CD8-positive, alpha-beta memory T cell (primary cell): ENCODE data around the gene RELN. TPM values are rescaled to one million over a fixed set of nuclear protein-coding genes. Genes with fewer than 3 reads are reported as not detected.
"Not testable (repeated sequence)": the region's sequence is repeated elsewhere in the genome, so short reads cannot be mapped to it uniquely, and the experiment has no call there.

Experiments
- CTCF ChIA-PET: fragments of 350-600 bp; sonication (Branson Sonifier 250); formaldehyde crosslinking; loops from one replicate; lab custom pipeline; 2021; ENCODE audit warnings: antibody characterized with exemption; lab: Charles Lee
- POLR2A ChIA-PET: fragments of 350-600 bp; sonication (Branson Sonifier 250); formaldehyde crosslinking; loops from one replicate; lab custom pipeline; 2021; ENCODE audit warnings: antibody characterized with exemption; lab: Charles Lee
- DNase-seq, 5 donors: peaks; one replicate each; pipeline versions ENCODE4 v3.0.0 to v3.0.0-alpha.2; 2020 to 2022; ENCODE audit warnings: mixed read lengths in 1 of 5
- H3K27ac ChIP-seq: one replicate; pipeline ENCODE4 v1.7.0; 2013; ENCODE audit warnings: low read depth, mild to moderate bottlenecking, low read length, moderate library complexity
- H3K27me3 ChIP-seq: 2 replicates; pipeline ENCODE4 v1.7.0; 2013; ENCODE audit warnings: low read length, mild to moderate bottlenecking; ENCODE audit not compliant: insufficient read depth, poor library complexity, severe bottlenecking
- H3K36me3 ChIP-seq: 2 replicates; pipeline ENCODE4 v1.7.0; 2013; ENCODE audit warnings: mild to moderate bottlenecking, low read length, moderate library complexity; ENCODE audit not compliant: insufficient read depth
- H3K4me1 ChIP-seq: 2 replicates; pipeline ENCODE4 v1.7.0; 2013; ENCODE audit warnings: mild to moderate bottlenecking, low read length, moderate library complexity; ENCODE audit not compliant: insufficient read depth
- H3K4me3 ChIP-seq: 2 replicates; pipeline ENCODE4 v1.7.0; 2013; ENCODE audit warnings: mild to moderate bottlenecking, low read length
- H3K9me3 ChIP-seq: 2 replicates; pipeline ENCODE4 v1.7.0; 2013; ENCODE audit warnings: mild to moderate bottlenecking, low read length
- H3K27ac Mint-ChIP-seq, 8 donors: one replicate each; pipeline ENCODE4 v1.8.0; 2020 to 2021; ENCODE audit warnings: mixed read lengths in 8 of 8, mild to moderate bottlenecking in 6 of 8, inconsistent platforms in 3 of 8, moderate library complexity in 3 of 8
- H3K27me3 Mint-ChIP-seq, 2 donors: one replicate each; pipeline ENCODE4 v1.8.0; 2020 to 2021; ENCODE audit warnings: mixed read lengths in 2 of 2, mild to moderate bottlenecking in 1 of 2, moderate library complexity in 1 of 2
- H3K36me3 Mint-ChIP-seq, 3 donors: one replicate each; pipeline ENCODE4 v1.8.0; 2020 to 2021; ENCODE audit warnings: mixed read lengths in 3 of 3, inconsistent platforms in 1 of 3, mild to moderate bottlenecking in 1 of 3
- H3K4me1 Mint-ChIP-seq, 3 donors: one replicate each; pipeline ENCODE4 v1.8.0; 2020 to 2021; ENCODE audit warnings: mixed read lengths in 3 of 3, inconsistent platforms in 1 of 3, mild to moderate bottlenecking in 1 of 3
- H3K4me3 Mint-ChIP-seq, 7 donors: one replicate each; pipeline ENCODE4 v1.8.0; 2020 to 2021; ENCODE audit warnings: mixed read lengths in 7 of 7, mild to moderate bottlenecking in 6 of 7, moderate library complexity in 4 of 7, inconsistent platforms in 2 of 7
- H3K9me3 Mint-ChIP-seq, 5 donors: one replicate each; pipeline ENCODE4 v1.8.0; 2020 to 2022; ENCODE audit warnings: mixed read lengths in 5 of 5, mild to moderate bottlenecking in 3 of 5, moderate library complexity in 2 of 5, inconsistent platforms in 1 of 5
- polyA plus RNA-seq: library from polyadenylated mRNA; unstranded; fragments of 300-500 nt; fragmentation: Illumina TruSeq; gene quantifications from one replicate; pipeline ENCODE4 v1.2.3, GENCODE V29; 2021
- total RNA-seq, 2 experiments: library from RNA; stranded (reverse); gene quantifications; one replicate each; pipeline ENCODE4 v1.2.3, GENCODE V29; 2021

The RELN gene
- total and polyA plus RNA-seq, 3 experiments from 2014 or later: not detected

- H3K27ac ChIP-seq, H3K4me3 Mint-ChIP-seq, H3K9me3 ChIP-seq, H3K27me3 ChIP-seq, CTCF ChIA-PET, H3K9me3 Mint-ChIP-seq, H3K4me1 ChIP-seq, POLR2A ChIA-PET, DNase-seq, H3K4me3 ChIP-seq, H3K36me3 Mint-ChIP-seq, H3K36me3 ChIP-seq, H3K4me1 Mint-ChIP-seq: not testable (repeated sequence)
- peak overlapping the region in 1 of 8 donors; percentile 3 for H3K27ac Mint-ChIP-seq
- H3K27me3 Mint-ChIP-seq: peaks cover 11 to 44% of the 10 kb centered on the region in 2 donors
Measured at GRCh38 chr7:103486873-103487272, 502.6 kb downstream of the RELN start.

- Histone ChIP-seq H3K27ac (no peak overlapping the region), H3K4me1 (no peaks in the 10 kb centered on the region), H3K36me3 (no peaks in the 10 kb centered on the region), H3K4me3 (no peak overlapping the region), H3K9me3 (no peaks in the 10 kb centered on the region), H3K27me3 (no peaks in the 10 kb centered on the region)
- Mint-ChIP-seq H3K4me3 (no peak overlapping the region), H3K27me3 (peaks cover 12 to 48% of the 10 kb centered on the region in 2 donors), H3K9me3 (no peaks in the 10 kb centered on the region), H3K4me1 (no peaks in the 10 kb centered on the region), H3K27ac (no peak overlapping the region), H3K36me3 (no peaks in the 10 kb centered on the region)
- ChIA-PET POLR2A (no interaction called here), CTCF (no interaction called here)
- DNase-seq: no peak
Measured at GRCh38 chr7:103480771-103481170, 508.7 kb downstream of the RELN start.

GRCh38 chr7:103474956-103475355 is 514.5 kb downstream of the RELN start:
- no peak for DNase-seq
- Histone ChIP-seq H3K9me3 (no peaks in the 10 kb centered on the region), H3K27ac (no peak overlapping the region), H3K27me3 (no peaks in the 10 kb centered on the region), H3K4me3 (no peak overlapping the region), H3K36me3 (no peaks in the 10 kb centered on the region), H3K4me1 (no peaks in the 10 kb centered on the region)
- no peak overlapping the region for H3K4me3 Mint-ChIP-seq
- H3K27ac Mint-ChIP-seq: no peak overlapping the region
- H3K4me1 Mint-ChIP-seq: no peaks in the 10 kb centered on the region
- CTCF ChIA-PET: no interaction called here
- H3K9me3 Mint-ChIP-seq: no peaks in the 10 kb centered on the region
- H3K27me3 Mint-ChIP-seq: peaks cover 11 to 45% of the 10 kb centered on the region in 2 donors
- POLR2A ChIA-PET: no interaction called here
- H3K36me3 Mint-ChIP-seq: no peaks in the 10 kb centered on the region

- Mint-ChIP-seq H3K9me3 (no peaks in the 10 kb centered on the region), H3K27ac (no peak overlapping the region), H3K36me3 (no peaks in the 10 kb centered on the region), H3K4me3 (no peak overlapping the region), H3K4me1 (no peaks in the 10 kb centered on the region), H3K27me3 (peaks cover 14 to 40% of the 10 kb centered on the region in 2 donors)
- ChIA-PET POLR2A (no interaction called here), CTCF (interaction anchor here (1.1 kb wide), 1 partner anchor 26 kb away, joined by 3 read pairs; no protein-coding TSS in a partner anchor)
- Histone ChIP-seq H3K36me3 (no peaks in the 10 kb centered on the region), H3K27me3 (no peaks in the 10 kb centered on the region), H3K27ac (no peak overlapping the region), H3K9me3 (no peaks in the 10 kb centered on the region), H3K4me1 (no peaks in the 10 kb centered on the region), H3K4me3 (no peak overlapping the region)
- DNase-seq: no peak
Measured at GRCh38 chr7:103469095-103469948, 520.1 kb downstream of the RELN start.

- Mint-ChIP-seq H3K9me3 (no peaks in the 10 kb centered on the region), H3K4me3 (no peak overlapping the region), H3K27me3 (peaks cover 16 to 38% of the 10 kb centered on the region in 2 donors), H3K4me1 (no peaks in the 10 kb centered on the region), H3K27ac (no peak overlapping the region), H3K36me3 (no peaks in the 10 kb centered on the region)
- Histone ChIP-seq H3K36me3 (no peaks in the 10 kb centered on the region), H3K4me1 (no peaks in the 10 kb centered on the region), H3K27ac (no peak overlapping the region), H3K9me3 (no peaks in the 10 kb centered on the region), H3K27me3 (no peaks in the 10 kb centered on the region), H3K4me3 (no peak overlapping the region)
- DNase-seq: no peak
- POLR2A ChIA-PET: no interaction called here
- CTCF ChIA-PET: no interaction called here
Measured at GRCh38 chr7:103466814-103467213, 522.6 kb downstream of the RELN start.

GRCh38 chr7:103462358-103462757 is 527.1 kb downstream of the RELN start:
- Mint-ChIP-seq H3K4me3 (no peak overlapping the region), H3K36me3 (no peaks in the 10 kb centered on the region), H3K27ac (no peak overlapping the region), H3K27me3 (peaks cover 10 to 37% of the 10 kb centered on the region in 2 donors), H3K9me3 (no peaks in the 10 kb centered on the region), H3K4me1 (no peaks in the 10 kb centered on the region)
- no peaks in the 10 kb centered on the region for H3K36me3 ChIP-seq
- DNase-seq: no peak
- H3K4me3 ChIP-seq: no peak overlapping the region
- no peaks in the 10 kb centered on the region for H3K4me1 ChIP-seq
- no peaks in the 10 kb centered on the region for H3K27me3 ChIP-seq
- POLR2A ChIA-PET: no interaction called here
- CTCF ChIA-PET: no interaction called here
- H3K27ac ChIP-seq: no peak overlapping the region
- no peaks in the 10 kb centered on the region for H3K9me3 ChIP-seq

- Mint-ChIP-seq H3K27me3 (peaks cover 43 to 84% of the 10 kb centered on the region in 2 donors), H3K4me1 (peaks cover 8 to 25% (median 23%) of the 10 kb centered on the region in 3 donors), H3K27ac (peak overlapping the region in 1 of 8 donors; percentile 15), H3K36me3 (peaks cover 0 to 4% (median 0%) of the 10 kb centered on the region in 3 donors), H3K9me3 (peaks cover 0 to 15% (median 11%) of the 10 kb centered on the region in 5 donors), H3K4me3 (peak overlapping the region; percentile 33 to 86 (median 67))
- H3K27me3 ChIP-seq: peaks cover 19% of the 10 kb centered on the region
- no peaks in the 10 kb centered on the region for H3K9me3 ChIP-seq
- H3K4me3 ChIP-seq: no peak overlapping the region
- CTCF ChIA-PET: interaction anchor here (0.7 kb wide), 1 partner anchor 28 kb away, joined by 3 read pairs; no protein-coding TSS in a partner anchor
- peak in 1 of 5 donors; percentile 48 for DNase-seq
- H3K4me1 ChIP-seq: peaks cover 6% of the 10 kb centered on the region
- no peak overlapping the region for H3K27ac ChIP-seq
- POLR2A ChIA-PET: no interaction called here
- no peaks in the 10 kb centered on the region for H3K36me3 ChIP-seq
Measured at GRCh38 chr7:103447073-103447960, 542.1 kb downstream of the RELN start.
